Neural crest cell (in vitro differentiated cells): ENCODE results near the gene SPATA12. TPM values are rescaled to one million over a fixed set of nuclear protein-coding genes. Genes with fewer than 3 reads are reported as not detected.

Experiments
- DNase-seq: peaks from one replicate; pipeline ENCODE4 v3.0.0; 2021; ENCODE audit warnings: low read depth, mixed read lengths, low spot score
- H3K27ac Mint-ChIP-seq: one replicate; pipeline ENCODE4 v1.8.0; 2021; ENCODE audit warnings: mild to moderate bottlenecking, mixed read lengths; ENCODE audit not compliant: unreplicated experiment
- H3K27me3 Mint-ChIP-seq: 2 replicates; pipeline ENCODE4 v1.8.0; 2021; ENCODE audit warnings: low read depth, mild to moderate bottlenecking, mixed read lengths
- H3K36me3 Mint-ChIP-seq: 2 replicates; pipeline ENCODE4 v1.8.0; 2021; ENCODE audit warnings: low read depth, mild to moderate bottlenecking, mixed read lengths
- H3K4me1 Mint-ChIP-seq: 2 replicates; pipeline ENCODE4 v1.8.0; 2021; ENCODE audit warnings: mixed read lengths
- H3K4me3 Mint-ChIP-seq: one replicate; pipeline ENCODE4 v1.8.0; 2021; ENCODE audit warnings: mild to moderate bottlenecking, mixed read lengths
- H3K9me3 Mint-ChIP-seq: 2 replicates; pipeline ENCODE4 v1.8.0; 2021; ENCODE audit warnings: mixed read lengths
- CTCF ChIP-seq: fragments of 200-600 bp; sonication (generic); conservative IDR thresholded peaks from 2 replicates; pipeline ENCODE4 v1.5.0; 2021; ENCODE audit warnings: antibody characterized with exemption, mild to moderate bottlenecking
- total RNA-seq: library from RNA; stranded (reverse); gene quantifications from 2 replicates; pipeline ENCODE4 v1.2.1, GENCODE V29; 2021

SPATA12 gene
- total RNA-seq, 1 donor from 2014 or later, result not detected

DNA sequence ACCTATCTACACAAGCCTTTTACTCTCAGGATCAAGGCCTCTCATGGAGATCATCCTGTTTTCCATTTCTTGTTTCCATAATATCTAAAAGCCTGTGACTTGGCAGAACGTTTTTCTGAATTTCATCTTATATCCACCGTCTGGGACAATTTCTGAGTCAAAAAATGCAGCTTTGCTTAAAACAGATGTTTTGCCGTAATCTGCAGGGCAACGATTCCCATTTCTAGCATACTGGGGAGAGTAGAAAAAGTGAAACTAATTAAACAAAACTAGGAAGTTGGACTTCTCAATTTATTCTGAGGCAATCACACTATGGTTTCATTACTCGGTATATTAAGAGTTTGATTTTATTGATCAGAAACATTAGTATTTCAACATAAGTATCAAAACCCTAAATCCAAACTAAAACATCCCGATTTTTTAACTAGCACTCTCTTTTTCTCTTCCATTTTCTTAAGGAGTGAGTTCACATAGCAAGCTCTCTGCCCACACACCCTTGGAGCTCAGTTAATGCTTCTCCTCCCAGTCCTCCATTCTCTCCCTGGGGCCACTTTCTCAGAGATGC lies 33.6 kb downstream of the SPATA12 start:
- no peaks in the 10 kb centered on the region for H3K9me3 Mint-ChIP-seq
- no peak for DNase-seq
- H3K4me3 Mint-ChIP-seq, result no peak overlapping the region
- peaks cover 13% of the 10 kb centered on the region for H3K36me3 Mint-ChIP-seq
- H3K4me1 Mint-ChIP-seq, result peaks cover 16% of the 10 kb centered on the region
- no peak for TF ChIP-seq CTCF
- H3K27me3 Mint-ChIP-seq, result no peaks in the 10 kb centered on the region
- no peak overlapping the region for H3K27ac Mint-ChIP-seq

DNA sequence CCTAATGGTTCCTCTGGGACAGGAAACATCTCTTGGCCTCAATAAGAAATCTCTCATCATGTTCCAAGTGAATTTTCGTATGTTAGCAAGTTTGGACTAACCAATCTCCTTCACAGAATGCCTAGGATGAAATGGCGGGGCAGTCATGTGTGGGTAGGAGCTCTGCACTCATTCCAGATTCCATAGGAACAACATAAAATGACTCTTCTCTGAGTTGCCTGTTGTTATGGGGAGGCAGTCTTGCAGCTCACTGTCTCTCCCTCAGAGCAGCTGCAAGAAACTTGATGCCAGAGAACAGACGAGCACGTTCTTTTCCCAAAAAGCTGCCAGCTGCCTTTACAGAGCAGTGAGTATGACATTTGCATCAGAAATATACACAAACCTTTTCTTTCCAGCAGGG lies 34.1 kb downstream of the SPATA12 start:
- Mint-ChIP-seq H3K27ac (no peak overlapping the region), H3K9me3 (no peaks in the 10 kb centered on the region), H3K36me3 (peaks cover 13% of the 10 kb centered on the region), H3K4me3 (no peak overlapping the region), H3K27me3 (no peaks in the 10 kb centered on the region), H3K4me1 (peaks cover 14% of the 10 kb centered on the region)
- DNase-seq, result no peak
- TF ChIP-seq CTCF, result no peak

DNA sequence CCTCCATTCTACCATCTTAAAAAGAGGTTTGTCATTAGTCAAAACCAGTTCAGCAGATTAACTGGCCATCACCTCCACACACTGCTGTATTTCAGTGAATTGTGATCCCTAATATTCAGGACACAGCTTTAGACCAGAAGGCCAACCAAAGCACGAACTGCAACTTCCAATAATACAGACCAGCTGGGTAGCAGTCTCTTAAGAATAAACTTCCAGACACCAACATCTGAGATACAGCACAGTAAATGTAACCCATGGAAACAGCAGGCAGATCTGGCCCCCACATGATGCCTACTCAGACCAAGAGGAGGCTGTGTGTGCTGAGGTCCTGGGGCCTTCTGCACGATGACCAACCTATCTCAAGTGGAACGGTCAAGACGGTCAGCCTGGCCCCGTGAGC lies 34.9 kb downstream of the SPATA12 start:
- no peak overlapping the region for H3K27ac Mint-ChIP-seq
- DNase-seq, result no peak
- peaks cover 15% of the 10 kb centered on the region for H3K4me1 Mint-ChIP-seq
- no peak for TF ChIP-seq CTCF
- H3K9me3 Mint-ChIP-seq, result no peaks in the 10 kb centered on the region
- H3K27me3 Mint-ChIP-seq, result no peaks in the 10 kb centered on the region
- peaks cover 13% of the 10 kb centered on the region for H3K36me3 Mint-ChIP-seq
- H3K4me3 Mint-ChIP-seq, result no peak overlapping the region

DNA sequence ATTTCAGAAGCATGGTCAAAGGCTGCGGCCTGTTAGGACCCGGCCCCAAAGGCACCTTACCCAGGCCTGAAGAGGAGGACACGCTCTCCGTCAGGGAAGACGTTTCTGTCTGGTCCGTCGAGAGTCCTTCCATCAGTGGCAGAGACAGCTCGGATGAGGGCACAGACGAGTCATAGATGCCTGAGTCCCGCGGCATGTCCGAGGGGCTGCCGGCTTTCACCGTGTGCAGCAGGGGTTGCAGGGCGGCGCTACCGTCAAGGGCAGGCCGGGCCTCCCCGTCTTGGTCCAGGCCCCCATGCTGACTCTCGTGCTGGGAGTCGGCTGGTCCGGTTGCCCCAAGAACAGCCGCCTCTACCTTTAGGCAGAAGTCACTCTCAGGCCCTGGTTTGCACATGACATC lies 37.1 kb downstream of the SPATA12 start:
- no peak for TF ChIP-seq CTCF
- no peak overlapping the region for H3K4me3 Mint-ChIP-seq
- DNase-seq, result no peak
- H3K36me3 Mint-ChIP-seq, result peaks cover 11% of the 10 kb centered on the region
- H3K27me3 Mint-ChIP-seq, result no peaks in the 10 kb centered on the region
- H3K27ac Mint-ChIP-seq, result no peak overlapping the region
- H3K9me3 Mint-ChIP-seq, result no peaks in the 10 kb centered on the region
- peaks cover 8% of the 10 kb centered on the region for H3K4me1 Mint-ChIP-seq

- no peak for DNase-seq
- H3K4me3 Mint-ChIP-seq, result no peak overlapping the region
- H3K27me3 Mint-ChIP-seq, result no peaks in the 10 kb centered on the region
- no peaks in the 10 kb centered on the region for H3K9me3 Mint-ChIP-seq
- peaks cover 7% of the 10 kb centered on the region for H3K36me3 Mint-ChIP-seq
- H3K4me1 Mint-ChIP-seq, result peaks cover 12% of the 10 kb centered on the region
- TF ChIP-seq CTCF, result no peak
- H3K27ac Mint-ChIP-seq, result no peak overlapping the region
Observed at GRCh38 chr3:57098418-57099310, 38.2 kb downstream of the SPATA12 start.
